ENCODE data around the gene RIPOR3. TPM values are rescaled to one million over a fixed set of nuclear protein-coding genes. Genes with fewer than 3 reads are reported as not detected.

Gene RIPOR3
- total RNA-seq, 2 donors from 2014 or later, result 0.46 to 1.4 TPM

GRCh38 chr20:50568549-50568942 is 122.8 kb downstream of the RIPOR3 start:
- H3K27ac ChIP-seq (ENCODE audit: low read depth, low read length), result no peak overlapping the region
- no peak overlapping the region for H3K4me3 Mint-ChIP-seq
- H3K27me3 ChIP-seq (ENCODE audit: control insufficient read depth, insufficient read depth, low read length, poor library complexity, severe bottlenecking), result no peaks in the 10 kb centered on the region
- no peak for TF ChIP-seq CTCF (conservative IDR thresholded peaks at IDR 0.05)
- H3K36me3 Mint-ChIP-seq (ENCODE audit: low read depth), result peaks cover 38% of the 10 kb centered on the region
- peaks cover 50% of the 10 kb centered on the region for H3K36me3 ChIP-seq (ENCODE audit: control insufficient read depth, insufficient read depth, low read length)
- no peaks in the 10 kb centered on the region for H3K9me3 Mint-ChIP-seq
- 72 to 89% methylated on average over 2 to 11 of the region's 11 CpGs for WGBS, 2 experiments (ENCODE audit: insufficient coverage in 1 of 2, insufficient read length in 1 of 2)
- H3K27me3 Mint-ChIP-seq (ENCODE audit: insufficient read depth), result no peaks in the 10 kb centered on the region
- no peaks in the 10 kb centered on the region for H3K4me1 ChIP-seq (ENCODE audit: control insufficient read depth, insufficient read depth, low read length)
- peaks cover 5% of the 10 kb centered on the region for H3K4me1 Mint-ChIP-seq
- H3K27ac Mint-ChIP-seq, result no peak overlapping the region
- no peak overlapping the region for H3K4me3 ChIP-seq (ENCODE audit: low read length)
- H3K9ac ChIP-seq (ENCODE audit: extremely low read depth, low read length, poor library complexity, severe bottlenecking), result no peak overlapping the region
- no peaks in the 10 kb centered on the region for H3K9me3 ChIP-seq (ENCODE audit: control insufficient read depth, low read length)
- no peak for DNase-seq

GRCh38 chr20:50567860-50568548 is 123.3 kb downstream of the RIPOR3 start:
- WGBS, 2 experiments (ENCODE audit: insufficient coverage in 1 of 2, insufficient read length in 1 of 2), result 96% methylated on average over 15 to 18 of the region's 18 CpGs
- Mint-ChIP-seq H3K9me3 (no peaks in the 10 kb centered on the region), H3K4me3 (no peak overlapping the region), H3K36me3 (ENCODE audit: low read depth) (peaks cover 41% of the 10 kb centered on the region), H3K27ac (no peak overlapping the region), H3K27me3 (ENCODE audit: insufficient read depth) (no peaks in the 10 kb centered on the region), H3K4me1 (peaks cover 5% of the 10 kb centered on the region)
- no peak for DNase-seq
- TF ChIP-seq CTCF (conservative IDR thresholded peaks at IDR 0.05), result no peak
- H3K4me3 ChIP-seq (ENCODE audit: low read length), result no peak overlapping the region
- H3K4me1 ChIP-seq (ENCODE audit: control insufficient read depth, insufficient read depth, low read length), result no peaks in the 10 kb centered on the region
- H3K27ac ChIP-seq (ENCODE audit: low read depth, low read length), result no peak overlapping the region
- peaks cover 55% of the 10 kb centered on the region for H3K36me3 ChIP-seq (ENCODE audit: control insufficient read depth, insufficient read depth, low read length)
- no peak overlapping the region for H3K9ac ChIP-seq (ENCODE audit: extremely low read depth, low read length, poor library complexity, severe bottlenecking)
- H3K27me3 ChIP-seq (ENCODE audit: control insufficient read depth, insufficient read depth, low read length, poor library complexity, severe bottlenecking), result no peaks in the 10 kb centered on the region
- H3K9me3 ChIP-seq (ENCODE audit: control insufficient read depth, low read length), result no peaks in the 10 kb centered on the region

GRCh38 chr20:50565871-50566270 is 125.5 kb downstream of the RIPOR3 start:
- H3K4me1 ChIP-seq (ENCODE audit: control insufficient read depth, insufficient read depth, low read length), result no peaks in the 10 kb centered on the region
- H3K4me3 ChIP-seq (ENCODE audit: low read length), result no peak overlapping the region
- no peak overlapping the region for H3K9ac ChIP-seq (ENCODE audit: extremely low read depth, low read length, poor library complexity, severe bottlenecking)
- no peaks in the 10 kb centered on the region for H3K9me3 Mint-ChIP-seq
- no peaks in the 10 kb centered on the region for H3K27me3 Mint-ChIP-seq (ENCODE audit: insufficient read depth)
- H3K4me1 Mint-ChIP-seq, result peaks cover 1% of the 10 kb centered on the region
- H3K27ac ChIP-seq (ENCODE audit: low read depth, low read length), result no peak overlapping the region
- H3K36me3 Mint-ChIP-seq (ENCODE audit: low read depth), result peaks cover 51% of the 10 kb centered on the region
- H3K9me3 ChIP-seq (ENCODE audit: control insufficient read depth, low read length), result no peaks in the 10 kb centered on the region
- H3K27ac Mint-ChIP-seq, result peak overlapping the region; percentile 44
- WGBS, 2 experiments (ENCODE audit: insufficient coverage in 1 of 2, insufficient read length in 1 of 2), result 93 to 94% methylated on average over 3 to 4 of the region's 4 CpGs
- H3K4me3 Mint-ChIP-seq, result no peak overlapping the region
- H3K36me3 ChIP-seq (ENCODE audit: control insufficient read depth, insufficient read depth, low read length), result peaks cover 67% of the 10 kb centered on the region
- H3K27me3 ChIP-seq (ENCODE audit: control insufficient read depth, insufficient read depth, low read length, poor library complexity, severe bottlenecking), result no peaks in the 10 kb centered on the region
- no peak for TF ChIP-seq CTCF (conservative IDR thresholded peaks at IDR 0.05)
- DNase-seq, result no peak
